H1 (cell line): ENCODE data around the gene ZNF846.

ENCODE experiments used
- EP300 ChIP-seq, 2 experiments: IDR thresholded peaks; 1 replicate in 1 of 2; 2 replicates in 1 of 2; pipeline ENCODE4 v1.6.1; 2011 to 2012; ENCODE audit warnings: low read depth in 2 of 2, low read length in 2 of 2, mild to moderate bottlenecking in 2 of 2, borderline replicate concordance in 1 of 2, inconsistent platforms in 1 of 2, moderate library complexity in 1 of 2
- EZH2 ChIP-seq: fragments of 200-600 bp; sonication (generic); IDR thresholded peaks from 2 replicates; pipeline ENCODE4 v1.7.1; 2012; ENCODE audit warnings: low read depth, mild to moderate bottlenecking, moderate library complexity, low read length, inconsistent platforms; ENCODE audit not compliant: severe bottlenecking
- POLR2A ChIP-seq, 2 experiments: IDR thresholded peaks; 1 replicate in 1 of 2; 2 replicates in 1 of 2; pipeline ENCODE4 v1.6.1; 2011; ENCODE audit warnings: low read depth in 2 of 2, low read length in 2 of 2, mild to moderate bottlenecking in 2 of 2; ENCODE audit errors: control extremely low read depth in 1 of 2
- TF ChIP-seq, protein P1 (sequence below), 3 experiments: IDR thresholded peaks; 1 replicate in 2 of 3; 2 replicates in 1 of 3; pipeline versions ENCODE4 v1.5.1 to v1.6.1; 2011; ENCODE audit warnings: low read length in 3 of 3, mild to moderate bottlenecking in 3 of 3, inconsistent platforms in 2 of 3, low read depth in 1 of 3, moderate library complexity in 1 of 3; ENCODE audit not compliant: insufficient read depth in 1 of 3; ENCODE audit errors: control extremely low read depth in 1 of 3

DNA sequence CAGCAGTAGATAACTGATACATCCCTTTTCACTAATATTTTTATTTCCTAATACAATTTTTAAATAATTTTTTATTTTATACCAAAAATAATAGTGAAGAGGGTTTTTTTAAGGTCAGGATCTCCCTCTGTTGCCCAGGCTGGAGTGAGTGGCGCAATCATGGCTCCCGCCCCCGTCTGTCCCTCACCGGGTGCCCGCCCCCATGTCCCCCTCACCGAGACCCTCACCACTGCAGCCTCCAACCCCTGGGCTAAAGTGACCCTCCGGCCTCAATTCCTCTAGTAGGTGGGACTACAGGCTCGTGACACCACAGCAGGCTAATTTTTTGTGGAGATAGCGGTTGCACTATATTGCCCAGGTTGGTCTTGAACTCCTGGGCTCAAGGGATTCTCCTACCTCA, 17.8 kb upstream of the ZNF846 start:
- TF ChIP-seq POLR2A (IDR thresholded peaks at IDR 0.05; ENCODE audit: control extremely low read depth in 1 of 2, low read depth in 2 of 2, low read length in 2 of 2), result no peak
- TF ChIP-seq EP300 (IDR thresholded peaks at IDR 0.05; ENCODE audit: borderline replicate concordance in 1 of 2, low read depth in 2 of 2, low read length in 2 of 2), result no peak
- TF ChIP-seq, protein P1, sequence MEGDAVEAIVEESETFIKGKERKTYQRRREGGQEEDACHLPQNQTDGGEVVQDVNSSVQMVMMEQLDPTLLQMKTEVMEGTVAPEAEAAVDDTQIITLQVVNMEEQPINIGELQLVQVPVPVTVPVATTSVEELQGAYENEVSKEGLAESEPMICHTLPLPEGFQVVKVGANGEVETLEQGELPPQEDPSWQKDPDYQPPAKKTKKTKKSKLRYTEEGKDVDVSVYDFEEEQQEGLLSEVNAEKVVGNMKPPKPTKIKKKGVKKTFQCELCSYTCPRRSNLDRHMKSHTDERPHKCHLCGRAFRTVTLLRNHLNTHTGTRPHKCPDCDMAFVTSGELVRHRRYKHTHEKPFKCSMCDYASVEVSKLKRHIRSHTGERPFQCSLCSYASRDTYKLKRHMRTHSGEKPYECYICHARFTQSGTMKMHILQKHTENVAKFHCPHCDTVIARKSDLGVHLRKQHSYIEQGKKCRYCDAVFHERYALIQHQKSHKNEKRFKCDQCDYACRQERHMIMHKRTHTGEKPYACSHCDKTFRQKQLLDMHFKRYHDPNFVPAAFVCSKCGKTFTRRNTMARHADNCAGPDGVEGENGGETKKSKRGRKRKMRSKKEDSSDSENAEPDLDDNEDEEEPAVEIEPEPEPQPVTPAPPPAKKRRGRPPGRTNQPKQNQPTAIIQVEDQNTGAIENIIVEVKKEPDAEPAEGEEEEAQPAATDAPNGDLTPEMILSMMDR (IDR thresholded peaks at IDR 0.05; ENCODE audit: control extremely low read depth in 1 of 3, insufficient read depth in 1 of 3, low read depth in 1 of 3, low read length in 3 of 3), result no peak
- TF ChIP-seq EZH2, result no peak
